GM18907 (cell line): Measurements from ENCODE around the gene SERINC3.

ENCODE experiments used
- ATAC-seq: cut with Tn5 transposase; IDR thresholded peaks from one replicate; pipeline ENCODE4 v1.9.1; 2021; ENCODE audit warnings: mild to moderate bottlenecking, moderate library complexity; ENCODE audit not compliant: unreplicated experiment

Gene SERINC3

GRCh38 chr20:44467289-44467883 lies 54.5 kb downstream of the SERINC3 start:
- no peak for ATAC-seq

GRCh38 chr20:44465001-44465560 lies 56.8 kb downstream of the SERINC3 start:
- no peak for ATAC-seq

DNA sequence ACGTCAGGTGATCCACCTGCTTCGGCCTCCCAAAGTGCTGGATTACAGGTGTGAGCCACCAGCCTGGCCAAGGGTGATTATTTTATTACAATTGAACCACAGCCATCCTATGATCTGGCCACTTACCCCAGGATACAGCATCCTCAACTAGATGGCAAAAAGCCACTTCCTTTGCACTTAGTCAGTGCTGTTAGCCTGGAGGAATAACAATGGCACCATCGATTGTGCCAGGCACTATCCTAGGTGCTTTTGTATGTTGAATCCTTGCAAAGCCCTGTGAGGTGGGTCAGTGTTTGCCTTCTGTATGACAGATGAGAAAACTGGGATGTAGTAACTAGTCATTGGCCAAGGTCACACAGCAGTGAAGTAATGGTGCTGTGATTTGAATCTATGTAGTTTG lies 57.4 kb downstream of the SERINC3 start:
- ATAC-seq = no peak

- ATAC-seq = no peak
Observed at GRCh38 chr20:44463466-44463865, 58.4 kb downstream of the SERINC3 start.

DNA sequence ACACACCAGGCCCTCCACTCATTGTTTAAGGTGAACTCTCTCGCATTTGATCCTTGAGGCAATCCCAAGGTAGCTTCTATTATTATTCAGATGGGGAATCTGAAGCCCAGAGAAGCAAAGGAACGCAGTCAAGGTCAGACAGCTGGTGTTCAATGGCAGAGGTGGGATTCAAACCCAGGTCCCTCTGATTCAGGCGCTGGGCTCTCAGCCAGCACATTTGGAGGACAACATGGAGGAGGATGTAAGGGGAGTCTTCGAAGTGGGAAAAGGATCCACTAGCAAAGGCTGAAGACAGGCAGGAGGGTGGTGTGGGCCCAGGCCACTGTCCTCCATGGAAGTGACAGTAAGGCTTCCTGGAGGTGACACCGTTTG lies 60.1 kb downstream of the SERINC3 start:
- ATAC-seq = no peak

DNA sequence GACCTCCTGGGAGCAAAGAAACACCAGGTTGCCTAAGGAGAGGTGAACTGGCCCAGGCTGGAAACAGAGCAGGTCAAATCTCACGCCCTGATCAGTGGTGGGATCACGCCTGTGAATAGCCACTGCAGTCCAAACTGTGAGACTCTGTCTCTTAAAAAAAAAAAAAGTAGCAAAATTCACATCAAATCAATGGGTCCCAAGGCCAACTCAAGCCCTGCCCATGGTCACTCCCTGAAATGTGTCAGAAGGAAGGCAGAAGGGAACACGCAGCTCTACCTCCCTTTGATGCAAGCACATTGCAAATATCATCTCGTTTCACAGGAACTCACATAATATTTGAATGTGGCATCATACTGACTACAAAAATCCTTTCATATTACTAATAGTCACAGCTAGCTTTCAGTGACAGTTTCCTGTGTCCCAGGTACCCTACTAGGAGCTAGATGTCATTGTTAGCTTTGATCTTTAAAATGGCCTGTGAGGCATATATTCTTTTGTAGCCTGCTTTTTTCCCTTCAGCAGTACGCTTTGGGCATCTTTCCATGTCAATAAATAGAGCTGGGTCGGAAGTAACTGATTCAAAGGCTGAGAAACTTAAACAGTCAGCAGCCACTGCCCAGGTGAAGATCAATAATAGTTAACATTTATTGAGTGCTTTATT lies 60.6 kb downstream of the SERINC3 start:
- no peak for ATAC-seq

GRCh38 chr20:44460795-44461141 lies 61.1 kb downstream of the SERINC3 start:
- ATAC-seq = no peak

DNA sequence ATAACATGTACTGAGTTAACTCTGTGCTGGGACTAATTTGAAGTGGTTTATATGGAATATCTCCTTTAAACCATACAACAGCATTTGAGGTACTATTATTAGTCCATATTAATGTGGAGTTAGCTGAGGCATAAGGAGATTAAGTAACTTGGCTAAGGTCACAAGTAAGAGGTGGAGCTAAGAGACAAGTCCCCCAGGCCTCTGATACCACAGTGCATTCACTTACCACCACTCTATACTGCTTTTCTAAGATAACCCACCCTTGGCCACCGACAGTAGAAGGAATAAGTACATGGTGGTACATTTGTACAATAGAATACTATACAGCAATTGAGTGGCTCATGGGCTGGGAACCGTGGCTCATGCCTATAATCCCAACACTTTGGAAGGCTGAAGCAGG lies 62.6 kb downstream of the SERINC3 start:
- no peak for ATAC-seq

DNA sequence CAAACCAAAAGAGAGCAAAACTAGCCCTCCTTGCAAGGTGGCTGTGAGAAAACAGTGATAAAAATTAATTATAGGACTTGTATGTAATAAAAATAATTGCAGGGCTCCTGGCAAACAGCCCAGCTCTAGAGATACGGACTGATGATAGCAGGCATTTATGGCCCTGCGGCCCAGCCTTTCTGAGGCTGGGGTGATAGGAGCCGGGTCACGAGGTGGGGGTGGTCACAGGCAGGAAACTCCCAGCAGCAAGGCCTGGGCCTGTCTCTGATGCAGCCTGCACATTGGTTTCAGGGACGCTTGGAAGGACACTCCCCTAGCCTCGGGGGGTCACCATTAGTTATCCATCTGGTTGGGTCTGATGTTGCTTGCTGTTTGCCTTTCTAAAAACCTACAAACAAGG lies 64.9 kb downstream of the SERINC3 start:
- ATAC-seq = no peak

- no peak for ATAC-seq
Observed at GRCh38 chr20:44456611-44457010, 65.3 kb downstream of the SERINC3 start.

- ATAC-seq = no peak
Observed at GRCh38 chr20:44455126-44455525, 66.7 kb downstream of the SERINC3 start.

DNA sequence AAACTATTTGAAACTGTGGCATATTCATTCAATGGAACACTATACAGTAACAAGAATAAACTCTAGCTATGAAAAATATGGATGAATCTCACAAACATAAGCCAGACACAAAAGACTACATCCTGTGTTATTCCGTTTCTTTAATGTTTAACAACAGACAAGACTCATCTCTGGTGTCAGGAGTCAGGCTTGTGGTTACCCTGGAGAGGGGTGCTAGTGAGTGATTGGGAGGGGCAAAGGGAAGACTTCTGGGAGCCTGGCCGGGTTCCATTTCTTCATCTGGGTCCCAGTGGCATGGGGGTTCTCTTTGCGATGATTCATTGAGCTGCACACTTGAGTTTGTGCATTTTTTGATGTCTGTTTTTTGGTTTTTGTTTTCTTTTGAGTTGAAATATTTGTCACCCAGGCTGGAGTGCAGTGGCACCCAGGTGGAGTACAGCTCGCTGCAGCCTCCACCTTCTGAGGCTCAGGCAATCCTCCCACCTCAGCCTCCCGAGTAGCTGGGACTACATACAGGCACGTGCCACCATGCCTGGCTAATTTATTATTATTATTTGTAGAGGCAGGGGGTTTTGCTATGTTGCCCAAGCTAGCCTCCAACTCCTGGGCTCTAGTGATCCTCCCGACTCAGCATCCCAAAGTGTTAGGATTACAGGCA lies 67.4 kb downstream of the SERINC3 start:
- ATAC-seq = no peak

DNA sequence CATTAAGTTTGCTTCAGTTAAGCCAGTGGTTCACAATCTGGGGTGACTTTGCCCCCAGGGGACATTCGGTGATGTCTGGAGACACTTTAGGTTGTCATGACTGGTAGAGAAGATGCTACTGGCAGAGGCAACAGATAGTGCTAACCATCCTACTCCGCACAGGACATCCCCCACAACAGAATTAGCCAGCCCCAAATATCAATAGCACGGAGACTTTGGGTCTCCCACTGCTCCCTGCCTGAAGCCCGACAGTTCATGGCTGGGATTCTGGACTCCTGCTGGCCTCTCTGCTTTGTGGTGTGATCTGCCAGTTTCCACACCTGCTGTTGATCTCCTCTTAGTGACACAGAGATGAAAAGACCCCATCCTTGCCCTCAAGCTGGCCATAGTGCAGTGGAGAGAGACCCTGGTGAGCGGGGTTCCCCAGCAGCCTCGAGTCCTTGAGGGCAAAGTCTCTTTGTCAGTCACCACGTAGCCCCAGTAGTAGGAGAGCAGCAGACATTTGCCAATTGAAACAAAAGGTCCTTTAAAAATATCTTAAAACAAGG lies 70.9 kb downstream of the SERINC3 start:
- no peak for ATAC-seq

GRCh38 chr20:44450281-44450889 lies 71.5 kb downstream of the SERINC3 start:
- no peak for ATAC-seq

DNA sequence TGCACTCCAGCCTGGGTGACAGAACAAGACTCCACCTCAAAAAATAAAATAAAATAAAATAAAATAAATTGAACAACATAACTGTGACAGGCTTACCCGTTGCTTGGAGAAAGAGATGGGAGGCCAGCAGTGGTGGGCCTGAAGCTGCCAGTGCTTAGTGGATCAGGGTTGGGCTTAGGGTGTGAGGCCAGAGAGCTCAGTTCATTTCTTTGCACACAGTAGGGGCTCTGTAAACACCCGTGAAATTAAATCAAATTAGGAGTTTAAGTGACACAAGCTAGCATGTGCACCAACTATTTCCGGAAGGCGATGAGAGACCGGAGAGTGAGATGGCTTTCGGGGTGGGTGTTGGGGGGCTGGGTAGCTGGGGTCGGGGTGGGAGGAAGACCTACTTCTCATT lies 72.0 kb downstream of the SERINC3 start:
- no peak for ATAC-seq

- ATAC-seq = no peak
Observed at GRCh38 chr20:44448753-44449546, 72.9 kb downstream of the SERINC3 start.

DNA sequence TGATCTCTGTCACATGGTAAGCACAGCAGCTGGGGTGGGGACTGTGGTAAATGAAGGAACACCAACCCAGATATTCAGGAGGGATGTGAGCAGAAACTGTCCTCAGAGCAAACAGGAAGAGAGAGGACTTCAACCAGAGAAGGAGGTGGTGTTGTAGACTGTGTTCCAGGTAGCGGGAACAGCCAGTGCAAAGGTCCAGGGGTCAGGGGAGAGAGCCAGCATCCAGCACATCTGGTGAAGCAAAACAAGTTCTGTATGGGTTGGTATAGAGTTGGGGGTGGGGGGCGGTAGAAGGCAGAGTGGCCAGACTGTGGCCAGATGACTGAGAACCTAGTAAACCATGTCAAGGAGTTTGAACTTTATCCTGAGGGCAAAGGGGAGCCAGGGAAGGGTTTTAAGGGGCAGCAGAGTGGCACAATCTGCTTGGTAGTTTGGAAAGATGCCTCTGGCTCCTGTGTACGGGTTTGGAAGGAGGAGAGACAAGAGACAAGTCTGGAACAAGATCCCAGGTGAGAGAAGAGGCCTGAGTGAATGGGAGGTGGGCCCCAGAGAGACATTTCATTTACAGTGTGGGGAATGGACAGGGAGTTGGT lies 73.9 kb downstream of the SERINC3 start:
- no peak for ATAC-seq
